HFF-Myc (cell line): ENCODE data around the gene C21orf58.

Experiments
- DNase-seq: peaks from one replicate; pipeline ENCODE4 v3.0.0-alpha.2; 2011; ENCODE audit warnings: low read depth; ENCODE audit errors: extremely low read depth
- H3K4me3 ChIP-seq: replicated peaks from 2 replicates; pipeline ENCODE4 v1.5.1; 2011; ENCODE audit warnings: low read depth, mild to moderate bottlenecking, control low read depth, low read length
- TF ChIP-seq, protein P1 (sequence below): IDR thresholded peaks from 2 replicates; pipeline ENCODE4 v1.5.1; 2012; ENCODE audit warnings: mild to moderate bottlenecking, low read depth, low read length, control low read depth; ENCODE audit errors: missing control alignments

C21orf58 gene

GRCh38 chr21:46308431-46308830, 15.2 kb downstream of the C21orf58 start:
- H3K4me3 ChIP-seq = no peak overlapping the region
- TF ChIP-seq, protein P1, sequence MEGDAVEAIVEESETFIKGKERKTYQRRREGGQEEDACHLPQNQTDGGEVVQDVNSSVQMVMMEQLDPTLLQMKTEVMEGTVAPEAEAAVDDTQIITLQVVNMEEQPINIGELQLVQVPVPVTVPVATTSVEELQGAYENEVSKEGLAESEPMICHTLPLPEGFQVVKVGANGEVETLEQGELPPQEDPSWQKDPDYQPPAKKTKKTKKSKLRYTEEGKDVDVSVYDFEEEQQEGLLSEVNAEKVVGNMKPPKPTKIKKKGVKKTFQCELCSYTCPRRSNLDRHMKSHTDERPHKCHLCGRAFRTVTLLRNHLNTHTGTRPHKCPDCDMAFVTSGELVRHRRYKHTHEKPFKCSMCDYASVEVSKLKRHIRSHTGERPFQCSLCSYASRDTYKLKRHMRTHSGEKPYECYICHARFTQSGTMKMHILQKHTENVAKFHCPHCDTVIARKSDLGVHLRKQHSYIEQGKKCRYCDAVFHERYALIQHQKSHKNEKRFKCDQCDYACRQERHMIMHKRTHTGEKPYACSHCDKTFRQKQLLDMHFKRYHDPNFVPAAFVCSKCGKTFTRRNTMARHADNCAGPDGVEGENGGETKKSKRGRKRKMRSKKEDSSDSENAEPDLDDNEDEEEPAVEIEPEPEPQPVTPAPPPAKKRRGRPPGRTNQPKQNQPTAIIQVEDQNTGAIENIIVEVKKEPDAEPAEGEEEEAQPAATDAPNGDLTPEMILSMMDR = no peak
- DNase-seq = no peak

- TF ChIP-seq, protein P1 = no peak
- DNase-seq = no peak
- H3K4me3 ChIP-seq = no peak overlapping the region
These were observed 16.0 kb downstream of the C21orf58 start for GRCh38 chr21:46307625-46308024.

DNA sequence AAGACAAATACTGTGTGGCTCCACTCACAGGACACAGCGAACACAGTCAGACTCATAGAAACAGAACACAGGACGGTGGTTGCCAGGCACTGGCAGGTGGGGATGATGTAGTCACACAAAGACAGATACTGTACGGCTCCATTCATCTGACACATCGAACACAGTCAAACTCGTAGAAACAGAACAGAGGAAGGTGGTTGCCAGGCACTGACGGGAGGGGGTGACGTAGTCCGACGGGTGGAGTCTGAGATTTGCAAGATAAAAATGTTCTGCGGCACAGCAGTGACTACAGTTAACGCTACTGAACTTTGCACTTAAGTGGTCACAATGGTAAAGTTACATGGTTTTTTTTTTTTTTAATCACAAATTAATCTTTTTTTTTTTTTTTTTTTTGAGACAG, 18.7 kb downstream of the C21orf58 start:
- H3K4me3 ChIP-seq = no peak overlapping the region
- no peak for DNase-seq
- TF ChIP-seq, protein P1 = no peak

DNA sequence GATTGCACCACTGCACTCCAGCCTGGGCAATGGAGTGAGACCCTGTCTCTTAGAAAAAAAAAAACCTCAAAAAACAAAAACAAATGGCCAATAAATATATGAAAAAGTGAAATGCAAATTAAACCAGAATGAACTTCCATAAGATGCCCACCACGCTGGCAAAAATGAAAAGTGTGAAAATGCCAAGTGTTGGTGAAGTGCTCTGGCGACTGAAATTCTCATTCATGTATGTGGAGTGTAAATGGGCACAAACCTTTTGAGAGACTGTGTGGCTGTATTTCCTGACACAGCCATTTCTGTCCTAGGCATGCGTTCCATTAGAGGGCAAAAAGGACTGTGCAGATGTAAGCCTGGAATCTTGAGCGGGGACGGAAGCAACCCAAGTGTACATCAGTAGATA, 19.2 kb downstream of the C21orf58 start:
- TF ChIP-seq, protein P1 = no peak
- no peak for DNase-seq
- no peak overlapping the region for H3K4me3 ChIP-seq

DNA sequence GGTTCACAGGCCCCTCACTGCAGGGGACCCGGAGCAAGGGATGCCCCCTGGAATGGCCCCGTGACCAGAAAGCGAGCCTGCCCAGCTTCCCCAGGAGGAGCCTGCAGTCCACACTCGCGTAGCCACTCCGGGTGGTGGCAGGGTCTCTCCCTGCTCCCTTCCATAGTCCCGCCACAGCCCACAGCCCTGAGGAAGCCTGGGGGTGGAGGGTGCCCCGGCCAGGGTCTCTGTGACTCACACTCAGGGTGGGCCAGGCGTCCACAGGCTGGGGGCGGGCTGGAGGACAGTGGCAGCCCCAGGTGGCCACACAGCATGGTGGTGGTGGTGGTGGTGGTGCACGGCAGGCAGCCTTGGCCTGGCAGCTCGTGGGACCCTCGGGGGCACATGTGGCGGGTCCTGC, 21.9 kb downstream of the C21orf58 start:
- no peak overlapping the region for H3K4me3 ChIP-seq
- DNase-seq = no peak
- TF ChIP-seq, protein P1 = no peak

DNA sequence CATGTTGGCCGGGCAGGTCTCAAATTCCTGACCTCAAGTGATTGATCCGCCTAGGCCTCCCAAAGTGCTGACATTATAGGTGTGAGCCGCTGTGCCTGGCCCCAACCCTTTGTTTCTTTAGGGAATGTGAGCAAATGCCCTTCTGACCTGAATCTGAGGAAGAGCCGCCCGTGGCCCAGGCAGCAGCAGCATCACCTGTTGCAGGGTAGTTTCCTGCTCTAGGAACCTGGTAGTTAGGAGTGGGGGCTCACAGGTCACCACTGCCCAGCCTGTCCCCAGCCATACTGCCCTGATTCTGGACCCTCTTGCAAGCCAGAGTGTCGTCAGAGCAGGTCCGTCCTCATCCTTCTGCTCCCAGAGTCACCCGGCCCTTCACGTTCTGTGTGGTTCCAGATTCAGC, 24.5 kb downstream of the C21orf58 start:
- no peak for DNase-seq
- TF ChIP-seq, protein P1 = no peak
- H3K4me3 ChIP-seq = no peak overlapping the region
